ENCODE measurements around the gene GAL3ST2.
A peak's percentile ranks its signal among the peaks of the same experiment; 100 is the strongest.
"Not testable (repeated sequence)": the region's sequence is repeated elsewhere in the genome, so short reads cannot be mapped to it uniquely, and the experiment has no call there.

Gene GAL3ST2

GRCh38 chr2:241798631-241799521 lies 22.3 kb downstream of the GAL3ST2 start:
- Histone ChIP-seq H3K27ac (ENCODE audit: low read length) (no peak overlapping the region), H3K4me1 (ENCODE audit: control insufficient read depth, low read depth, low read length) (no peaks in the 10 kb centered on the region), H3K36me3 (ENCODE audit: control insufficient read depth, low read depth, low read length) (no peaks in the 10 kb centered on the region), H3K9ac (ENCODE audit: low read length) (no peak overlapping the region), H3K9me3 (ENCODE audit: control insufficient read depth, low read depth, low read length) (no peaks in the 10 kb centered on the region), H3K4me3 (ENCODE audit: low read length) (no peak overlapping the region), H3K27me3 (ENCODE audit: control insufficient read depth, insufficient read depth, low read length) (peaks cover 15% of the 10 kb centered on the region)

- Histone ChIP-seq H3K4me3 (ENCODE audit: low read length) (no peak overlapping the region), H3K9ac (ENCODE audit: low read length) (no peak overlapping the region), H3K27me3 (ENCODE audit: control insufficient read depth, insufficient read depth, low read length) (peaks cover 23% of the 10 kb centered on the region), H3K9me3 (ENCODE audit: control insufficient read depth, low read depth, low read length) (no peaks in the 10 kb centered on the region), H3K27ac (ENCODE audit: low read length) (no peak overlapping the region), H3K4me1 (ENCODE audit: control insufficient read depth, low read depth, low read length) (peaks cover 5% of the 10 kb centered on the region), H3K36me3 (ENCODE audit: control insufficient read depth, low read depth, low read length) (no peaks in the 10 kb centered on the region)
These were observed 23.0 kb downstream of the GAL3ST2 start for GRCh38 chr2:241799522-241800197.

GRCh38 chr2:241800198-241800903 lies 23.7 kb downstream of the GAL3ST2 start:
- peaks cover 27% of the 10 kb centered on the region for H3K27me3 ChIP-seq (ENCODE audit: control insufficient read depth, insufficient read depth, low read length)
- H3K9me3 ChIP-seq (ENCODE audit: control insufficient read depth, low read depth, low read length); H3K27ac ChIP-seq (ENCODE audit: low read length); H3K36me3 ChIP-seq (ENCODE audit: control insufficient read depth, low read depth, low read length); H3K4me3 ChIP-seq (ENCODE audit: low read length); H3K4me1 ChIP-seq (ENCODE audit: control insufficient read depth, low read depth, low read length); H3K9ac ChIP-seq (ENCODE audit: low read length): not testable (repeated sequence)

GRCh38 chr2:241801611-241802420 lies 25.2 kb downstream of the GAL3ST2 start:
- Histone ChIP-seq H3K36me3 (ENCODE audit: control insufficient read depth, low read depth, low read length) (no peaks in the 10 kb centered on the region), H3K4me3 (ENCODE audit: low read length) (no peak overlapping the region), H3K9ac (ENCODE audit: low read length) (no peak overlapping the region), H3K4me1 (ENCODE audit: control insufficient read depth, low read depth, low read length) (peaks cover 8% of the 10 kb centered on the region), H3K27me3 (ENCODE audit: control insufficient read depth, insufficient read depth, low read length) (peaks cover 27% of the 10 kb centered on the region), H3K27ac (ENCODE audit: low read length) (no peak overlapping the region), H3K9me3 (ENCODE audit: control insufficient read depth, low read depth, low read length) (no peaks in the 10 kb centered on the region)

DNA sequence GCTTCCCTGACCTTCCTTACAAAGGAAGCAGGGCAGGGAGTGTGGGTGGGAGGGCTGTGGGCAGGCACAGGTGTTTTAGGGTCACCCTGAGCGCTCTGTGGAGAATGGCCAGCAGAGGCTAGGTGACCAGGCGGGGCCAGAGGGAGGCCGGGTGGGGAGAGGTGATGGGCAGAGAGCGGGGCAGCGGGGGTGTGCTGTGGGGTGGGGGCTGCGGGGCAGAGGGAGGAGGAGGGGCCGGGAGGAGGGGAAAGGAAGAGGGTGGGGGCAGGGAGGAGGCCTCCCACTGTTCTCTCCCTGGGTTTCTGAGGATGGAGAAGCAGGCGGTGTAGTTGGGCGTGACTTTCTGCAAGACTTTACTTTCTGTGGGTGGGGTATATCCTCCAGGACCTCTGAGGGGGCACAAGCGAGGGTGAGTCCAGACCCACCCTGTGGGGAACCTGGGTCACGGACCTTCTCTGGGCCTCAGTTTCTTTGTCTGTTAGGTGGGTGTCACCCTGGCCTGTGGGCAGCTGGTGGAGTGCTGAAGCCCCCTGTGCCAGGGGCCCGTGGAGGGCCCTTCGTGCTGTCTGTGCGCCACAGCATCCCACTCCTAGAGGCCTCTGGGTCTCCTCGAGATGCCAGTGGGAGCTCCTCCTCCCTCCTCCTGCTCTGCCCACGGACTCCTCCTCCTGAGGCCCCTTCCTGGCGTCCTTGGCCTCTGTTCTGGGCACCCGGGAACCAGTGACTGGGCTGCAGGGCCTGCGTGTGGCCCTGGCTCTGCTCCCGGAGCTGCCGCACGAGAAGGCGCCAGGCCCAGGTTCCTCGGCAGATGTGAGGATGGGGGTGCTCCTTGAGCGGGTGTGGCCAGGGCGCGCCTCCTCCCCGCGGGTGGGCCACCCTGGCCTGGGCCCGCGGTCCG lies 26.0 kb downstream of the GAL3ST2 start:
- Histone ChIP-seq H3K9me3 (ENCODE audit: control insufficient read depth, low read depth, low read length) (no peaks in the 10 kb centered on the region), H3K9ac (ENCODE audit: low read length) (no peak overlapping the region), H3K27ac (ENCODE audit: low read length) (no peak overlapping the region), H3K4me3 (ENCODE audit: low read length) (no peak overlapping the region), H3K36me3 (ENCODE audit: control insufficient read depth, low read depth, low read length) (no peaks in the 10 kb centered on the region), H3K27me3 (ENCODE audit: control insufficient read depth, insufficient read depth, low read length) (peaks cover 27% of the 10 kb centered on the region), H3K4me1 (ENCODE audit: control insufficient read depth, low read depth, low read length) (peaks cover 8% of the 10 kb centered on the region)

- peaks cover 34% of the 10 kb centered on the region for H3K27me3 ChIP-seq (ENCODE audit: control insufficient read depth, insufficient read depth, low read length)
- no peak overlapping the region for H3K9ac ChIP-seq (ENCODE audit: low read length)
- no peak overlapping the region for H3K27ac ChIP-seq (ENCODE audit: low read length)
- no peaks in the 10 kb centered on the region for H3K36me3 ChIP-seq (ENCODE audit: control insufficient read depth, low read depth, low read length)
- H3K9me3 ChIP-seq (ENCODE audit: control insufficient read depth, low read depth, low read length), result no peaks in the 10 kb centered on the region
- peaks cover 14% of the 10 kb centered on the region for H3K4me1 ChIP-seq (ENCODE audit: control insufficient read depth, low read depth, low read length)
- H3K4me3 ChIP-seq (ENCODE audit: low read length), result peak overlapping the region; percentile 50
These were observed 27.0 kb downstream of the GAL3ST2 start for GRCh38 chr2:241803387-241804325.

GRCh38 chr2:241804326-241805229 lies 28.0 kb downstream of the GAL3ST2 start:
- Histone ChIP-seq H3K27ac (ENCODE audit: low read length) (no peak overlapping the region), H3K4me3 (ENCODE audit: low read length) (peak overlapping the region; percentile 50), H3K9ac (ENCODE audit: low read length) (no peak overlapping the region)

GRCh38 chr2:241806217-241806616 lies 29.6 kb downstream of the GAL3ST2 start:
- H3K36me3 ChIP-seq (ENCODE audit: control insufficient read depth, low read depth, low read length); H3K4me3 ChIP-seq (ENCODE audit: low read length); H3K27ac ChIP-seq (ENCODE audit: low read length); H3K9ac ChIP-seq (ENCODE audit: low read length); H3K9me3 ChIP-seq (ENCODE audit: control insufficient read depth, low read depth, low read length): not testable (repeated sequence)
- Histone ChIP-seq H3K4me1 (ENCODE audit: control insufficient read depth, low read depth, low read length) (peaks cover 14% of the 10 kb centered on the region), H3K27me3 (ENCODE audit: control insufficient read depth, insufficient read depth, low read length) (peaks cover 52% of the 10 kb centered on the region)

More at GRCh38 chr2:241804326-241805229, 28.0 kb downstream of the GAL3ST2 start:
- Histone ChIP-seq H3K36me3 (ENCODE audit: control insufficient read depth, low read depth, low read length) (no peaks in the 10 kb centered on the region), H3K9me3 (ENCODE audit: control insufficient read depth, low read depth, low read length) (no peaks in the 10 kb centered on the region), H3K27me3 (ENCODE audit: control insufficient read depth, insufficient read depth, low read length) (peaks cover 43% of the 10 kb centered on the region), H3K4me1 (ENCODE audit: control insufficient read depth, low read depth, low read length) (peaks cover 14% of the 10 kb centered on the region)

DNA sequence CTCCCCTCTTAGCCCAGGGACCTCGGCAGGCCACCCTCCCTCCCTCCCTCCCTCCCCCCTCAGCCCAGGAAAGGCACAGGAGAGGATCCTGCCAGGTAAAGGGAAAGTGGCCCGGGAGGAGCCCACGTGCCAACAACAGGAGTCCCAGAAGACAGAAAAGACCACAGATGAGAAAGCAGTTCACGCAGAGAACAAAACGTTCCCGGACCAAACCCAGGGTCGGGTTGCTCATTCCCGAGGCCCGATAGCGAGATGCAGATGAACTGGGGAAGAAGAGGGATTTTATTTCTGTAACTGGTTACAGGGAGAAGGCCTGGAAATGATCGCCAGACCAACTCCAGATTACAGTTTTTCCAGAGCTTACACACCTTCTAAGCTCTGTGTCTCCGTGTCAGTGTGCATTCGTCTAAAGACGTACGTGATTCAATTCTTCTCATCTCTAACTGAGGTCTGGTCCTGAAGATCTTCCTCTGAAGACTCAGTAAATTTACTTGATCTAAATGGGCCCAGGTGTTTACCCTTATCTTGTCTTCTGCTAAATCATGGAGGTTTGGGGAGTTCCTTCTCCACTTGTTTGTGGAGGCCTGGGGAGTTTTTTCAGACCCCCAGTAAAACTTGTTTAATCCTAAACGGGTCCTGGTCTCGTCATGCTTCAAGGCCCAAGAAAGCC lies 31.6 kb downstream of the GAL3ST2 start:
- Histone ChIP-seq H3K36me3 (ENCODE audit: control insufficient read depth, low read depth, low read length) (no peaks in the 10 kb centered on the region), H3K4me1 (ENCODE audit: control insufficient read depth, low read depth, low read length) (peaks cover 14% of the 10 kb centered on the region), H3K4me3 (ENCODE audit: low read length) (no peak overlapping the region), H3K9me3 (ENCODE audit: control insufficient read depth, low read depth, low read length) (no peaks in the 10 kb centered on the region), H3K27me3 (ENCODE audit: control insufficient read depth, insufficient read depth, low read length) (peaks cover 44% of the 10 kb centered on the region), H3K27ac (ENCODE audit: low read length) (no peak overlapping the region), H3K9ac (ENCODE audit: low read length) (no peak overlapping the region)
